Measurements from ENCODE around the gene LPXN.

DNA sequence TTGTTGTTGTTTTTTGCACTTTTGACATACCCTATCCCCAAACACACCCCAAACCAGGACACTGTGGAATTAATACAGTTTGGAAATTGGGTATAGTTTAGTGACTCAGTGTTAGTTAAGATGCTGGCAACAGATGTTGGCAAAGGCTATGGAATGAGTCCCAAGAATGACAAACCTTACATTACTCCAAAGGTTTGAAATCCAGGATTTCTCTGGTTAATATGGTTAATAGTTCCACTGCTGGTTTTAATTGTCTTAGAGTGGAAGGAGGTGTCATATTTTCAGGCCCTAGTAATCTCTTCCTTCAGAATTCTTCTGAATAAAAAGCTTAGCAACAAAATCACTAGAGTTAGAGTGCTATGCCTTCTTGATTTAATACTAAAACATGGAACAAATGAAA lies 775 bp downstream of the LPXN start:
- TF ChIP-seq POLR2A (IDR thresholded peaks at IDR 0.05) = no peak
- TF ChIP-seq, protein P1, sequence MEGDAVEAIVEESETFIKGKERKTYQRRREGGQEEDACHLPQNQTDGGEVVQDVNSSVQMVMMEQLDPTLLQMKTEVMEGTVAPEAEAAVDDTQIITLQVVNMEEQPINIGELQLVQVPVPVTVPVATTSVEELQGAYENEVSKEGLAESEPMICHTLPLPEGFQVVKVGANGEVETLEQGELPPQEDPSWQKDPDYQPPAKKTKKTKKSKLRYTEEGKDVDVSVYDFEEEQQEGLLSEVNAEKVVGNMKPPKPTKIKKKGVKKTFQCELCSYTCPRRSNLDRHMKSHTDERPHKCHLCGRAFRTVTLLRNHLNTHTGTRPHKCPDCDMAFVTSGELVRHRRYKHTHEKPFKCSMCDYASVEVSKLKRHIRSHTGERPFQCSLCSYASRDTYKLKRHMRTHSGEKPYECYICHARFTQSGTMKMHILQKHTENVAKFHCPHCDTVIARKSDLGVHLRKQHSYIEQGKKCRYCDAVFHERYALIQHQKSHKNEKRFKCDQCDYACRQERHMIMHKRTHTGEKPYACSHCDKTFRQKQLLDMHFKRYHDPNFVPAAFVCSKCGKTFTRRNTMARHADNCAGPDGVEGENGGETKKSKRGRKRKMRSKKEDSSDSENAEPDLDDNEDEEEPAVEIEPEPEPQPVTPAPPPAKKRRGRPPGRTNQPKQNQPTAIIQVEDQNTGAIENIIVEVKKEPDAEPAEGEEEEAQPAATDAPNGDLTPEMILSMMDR (IDR thresholded peaks at IDR 0.05) = no peak
